HuH-7.5 (cell line): ENCODE results near the gene SPESP1.
"Not testable (repeated sequence)": the region's sequence is repeated elsewhere in the genome, so short reads cannot be mapped to it uniquely, and the experiment has no call there.

ENCODE experiments used
- DNase-seq: peaks from one replicate; pipeline ENCODE4 v3.0.0; 2011; ENCODE audit warnings: low spot score

Gene SPESP1

DNA sequence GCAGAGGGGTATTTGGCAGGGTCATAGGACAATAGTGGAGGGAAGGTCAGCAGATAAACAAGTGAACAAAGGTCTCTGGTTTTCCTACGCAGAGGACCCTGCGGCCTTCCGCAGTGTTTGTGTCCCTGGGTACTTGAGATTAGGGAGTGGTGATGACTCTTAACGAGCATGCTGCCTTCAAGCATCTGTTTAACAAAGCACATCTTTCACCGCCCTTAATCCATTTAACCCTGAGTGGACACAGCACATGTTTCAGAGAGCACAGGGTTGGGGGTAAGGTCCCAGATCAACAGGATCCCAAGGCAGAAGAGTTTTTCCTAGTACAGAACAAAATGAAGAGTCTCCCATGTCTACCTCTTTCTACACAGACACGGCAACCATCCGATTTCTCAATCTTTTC lies 33.4 kb downstream of the SPESP1 start:
- not testable (repeated sequence) for DNase-seq

DNA sequence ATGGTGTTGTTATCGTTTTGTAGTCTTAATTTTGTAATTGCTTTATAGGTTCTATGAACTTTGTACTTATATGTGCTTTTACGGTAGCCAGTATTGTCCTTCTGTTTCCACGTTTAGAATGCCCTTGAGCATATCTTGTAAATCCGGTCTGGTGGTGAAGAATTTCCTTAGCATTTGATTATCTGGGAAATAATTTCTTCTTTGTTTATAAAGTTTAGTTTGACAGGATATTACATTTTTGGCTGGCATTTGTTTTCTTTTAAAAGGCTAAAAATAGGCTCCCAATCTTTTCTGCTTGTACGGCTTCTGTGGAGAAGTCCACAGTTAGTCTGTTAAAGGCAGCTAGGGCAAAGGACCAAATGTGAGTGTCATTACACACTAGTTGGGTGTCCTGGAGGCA lies 36.7 kb downstream of the SPESP1 start:
- no peak for DNase-seq

GRCh38 chr15:68967948-68968347 lies 37.6 kb downstream of the SPESP1 start:
- no peak for DNase-seq

DNA sequence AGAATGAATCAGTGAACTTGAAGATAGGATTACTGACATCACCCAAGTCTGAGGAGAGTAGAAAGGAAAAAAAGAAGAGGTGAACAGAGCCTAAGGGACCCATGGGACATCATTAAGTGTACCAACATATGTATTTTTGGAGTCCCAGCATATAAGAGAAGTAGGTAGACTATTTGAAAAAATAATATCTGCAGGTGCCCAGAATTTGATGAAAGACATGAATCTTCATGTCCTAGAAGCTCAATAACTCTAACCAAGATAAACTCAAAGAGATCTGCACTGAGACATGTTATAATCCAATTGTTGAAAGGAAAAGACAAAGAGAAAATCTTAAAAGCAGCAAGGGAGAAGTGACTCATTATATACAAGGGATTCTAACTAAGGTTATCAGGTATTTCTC lies 39.0 kb downstream of the SPESP1 start:
- DNase-seq = no peak

DNA sequence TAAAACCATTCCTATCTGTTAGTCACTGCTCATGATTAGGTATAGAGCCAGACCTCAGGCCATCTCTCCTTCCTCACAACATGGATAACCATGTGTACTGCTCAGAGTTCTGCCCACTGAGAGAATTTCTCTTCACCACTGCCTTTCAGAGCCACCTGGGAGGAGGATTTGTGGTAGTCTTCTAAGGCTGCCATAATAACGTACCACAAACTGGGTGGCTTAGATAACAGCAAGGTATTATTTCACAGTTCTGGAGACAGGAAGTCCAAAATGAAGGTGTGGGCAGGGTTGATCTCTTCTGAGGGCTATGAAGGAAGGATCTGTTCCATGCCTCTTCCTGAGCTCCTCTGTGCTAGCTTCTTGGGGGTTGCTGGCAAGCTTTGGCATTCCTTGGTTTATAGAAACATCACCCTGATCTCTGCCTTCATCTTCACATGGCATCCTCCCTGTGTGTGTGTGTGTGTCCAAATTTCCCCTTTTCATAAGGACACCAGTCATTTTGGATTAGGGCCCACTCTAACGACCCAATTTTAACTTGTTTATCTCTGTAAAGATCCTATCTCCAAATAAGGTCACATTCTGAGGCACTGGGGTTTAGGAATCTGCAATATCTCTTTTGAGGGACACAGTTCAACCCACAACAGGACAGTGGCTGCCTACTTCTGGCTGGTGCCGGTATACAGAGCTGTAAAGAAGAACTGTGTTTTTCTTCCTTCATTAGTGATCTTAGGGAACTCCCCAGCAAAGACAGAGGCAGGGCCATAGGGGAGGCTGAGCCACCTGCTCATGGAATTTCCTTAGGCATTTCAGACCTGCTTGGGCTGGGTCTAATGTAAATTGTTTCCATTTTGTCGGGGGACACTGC lies 42.1 kb downstream of the SPESP1 start:
- DNase-seq = no peak

- DNase-seq = not testable (repeated sequence)
These were observed 45.4 kb downstream of the SPESP1 start for GRCh38 chr15:68975651-68976160.

DNA sequence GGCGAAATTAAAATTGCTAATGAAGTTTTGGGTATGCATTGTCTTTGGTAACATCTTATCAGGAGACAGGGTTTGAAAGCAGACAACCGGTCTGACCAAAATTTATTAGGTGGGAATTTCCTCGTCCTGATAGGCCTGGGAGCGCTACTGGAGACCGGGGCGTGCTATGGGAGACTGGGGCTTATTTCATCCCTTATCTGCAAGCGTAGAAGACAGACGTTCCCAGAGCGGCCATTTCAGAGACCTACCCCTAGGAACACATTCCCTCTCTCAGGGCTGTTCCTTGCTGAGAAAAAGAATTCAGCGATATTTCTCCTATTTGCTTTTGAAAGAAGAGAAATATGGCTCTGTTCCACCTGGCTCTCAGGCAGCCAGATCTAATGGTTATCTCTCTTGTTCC lies 47.1 kb downstream of the SPESP1 start:
- DNase-seq = not testable (repeated sequence)

DNA sequence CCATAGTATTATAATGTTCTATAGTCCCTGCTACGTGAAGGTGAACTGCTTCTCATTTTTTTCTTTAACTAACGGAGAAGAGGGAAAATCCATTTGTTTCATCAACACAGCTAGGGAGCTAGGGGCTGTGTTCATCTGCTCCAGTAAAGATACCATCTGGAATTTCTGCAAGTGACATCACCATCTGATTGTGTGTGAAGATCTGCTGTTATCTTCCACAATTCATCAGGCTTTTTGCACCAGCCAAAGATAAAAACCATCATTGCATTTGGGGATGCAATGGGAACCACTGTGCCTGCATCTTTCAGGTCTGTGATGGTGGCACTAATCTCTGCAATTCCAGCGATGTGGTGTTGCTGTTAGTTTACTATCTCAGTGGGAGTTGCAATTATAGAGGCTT lies 48.7 kb downstream of the SPESP1 start:
- DNase-seq = no peak

GRCh38 chr15:68979816-68980215 lies 49.5 kb downstream of the SPESP1 start:
- no peak for DNase-seq

DNA sequence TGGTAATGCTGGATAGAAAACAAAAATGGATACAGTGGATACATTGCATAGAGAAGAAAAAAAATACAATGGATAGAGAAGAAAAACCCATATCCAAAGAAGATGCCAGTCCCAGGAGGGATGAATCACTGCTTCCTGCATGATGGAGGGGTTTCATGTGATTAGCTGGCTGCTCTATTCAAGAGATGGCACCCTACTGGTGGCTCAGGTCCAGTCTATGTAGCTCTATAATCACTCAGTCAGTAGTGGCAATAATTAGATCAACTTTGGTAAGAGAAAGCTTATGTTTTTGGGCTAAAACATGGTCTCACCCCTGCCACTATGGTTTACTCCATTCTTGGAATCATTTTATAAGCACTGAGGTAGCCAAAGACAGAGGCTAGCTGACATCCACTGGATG lies 50.5 kb downstream of the SPESP1 start:
- DNase-seq = no peak

DNA sequence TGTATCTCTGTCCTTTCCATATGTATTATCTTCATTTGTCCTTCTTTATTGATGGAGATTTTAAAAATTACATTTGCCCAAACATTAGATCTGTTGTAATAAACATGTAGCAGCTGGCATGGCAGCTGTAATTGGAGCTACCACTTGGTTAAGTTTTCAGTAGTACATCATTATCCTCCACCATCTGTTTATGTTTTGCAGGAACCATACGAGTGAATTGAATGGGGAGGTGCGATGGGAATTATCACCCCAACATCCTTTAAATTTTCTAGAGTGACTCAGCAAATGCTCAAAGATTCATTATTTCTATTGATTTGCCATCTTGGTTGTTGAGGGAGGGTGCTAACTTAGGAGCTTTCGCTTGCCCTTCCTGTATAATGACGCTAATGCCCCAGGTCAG lies 51.6 kb downstream of the SPESP1 start:
- no peak for DNase-seq

DNA sequence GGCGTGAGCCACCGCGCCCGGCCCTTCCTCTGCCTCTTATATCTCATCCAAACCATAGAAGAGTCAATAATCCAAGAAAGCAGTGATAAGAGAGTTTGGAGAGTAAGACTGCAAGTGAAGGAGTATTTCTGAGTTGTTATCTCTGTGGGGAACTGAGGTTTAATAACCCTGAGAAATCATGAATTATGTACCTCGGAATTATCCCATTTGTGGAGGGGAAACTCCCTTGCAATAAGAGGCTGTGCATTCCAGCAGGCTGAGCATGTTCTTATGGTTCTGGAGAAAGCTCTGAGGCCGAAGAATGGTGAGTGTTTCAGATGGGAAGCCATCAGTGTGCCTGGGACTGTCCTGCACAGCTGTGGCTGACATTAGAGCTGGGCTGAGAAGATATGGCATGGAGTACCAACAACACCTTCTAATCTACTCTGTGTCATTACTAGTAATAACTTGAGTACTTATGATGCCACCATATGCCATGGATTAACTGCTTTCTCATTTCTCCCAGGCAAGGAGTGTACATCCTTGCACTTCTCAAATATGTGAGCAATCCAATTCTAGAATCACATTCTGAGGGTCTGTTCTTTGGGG lies 52.7 kb downstream of the SPESP1 start:
- no peak for DNase-seq

DNA sequence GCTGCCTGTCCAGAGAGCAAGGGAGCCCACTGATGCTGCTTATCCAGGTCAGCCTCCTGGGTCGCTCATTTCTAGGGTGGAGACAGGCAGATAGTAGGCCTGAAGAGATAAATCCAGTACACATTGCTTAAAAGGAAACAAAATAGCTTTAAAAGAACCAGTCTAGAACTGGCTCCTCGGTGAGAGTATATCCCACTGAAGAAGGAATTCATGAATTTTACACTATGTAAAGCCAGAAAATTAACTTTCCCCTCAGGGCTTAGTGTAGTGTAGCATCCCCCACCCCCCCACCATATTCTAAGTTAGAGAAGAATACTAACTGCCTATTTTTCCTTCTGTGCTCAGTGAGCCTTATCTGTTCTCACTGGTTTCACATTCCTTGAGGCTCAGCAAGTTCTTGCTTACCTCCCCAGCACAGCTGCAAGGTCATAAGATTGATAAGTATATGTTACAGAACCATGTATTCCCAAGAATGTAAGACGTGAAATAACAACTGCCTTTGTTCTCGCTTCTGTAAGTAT lies 53.7 kb downstream of the SPESP1 start:
- no peak for DNase-seq

- no peak for DNase-seq
These were observed 54.3 kb downstream of the SPESP1 start for GRCh38 chr15:68984586-68984985.

DNA sequence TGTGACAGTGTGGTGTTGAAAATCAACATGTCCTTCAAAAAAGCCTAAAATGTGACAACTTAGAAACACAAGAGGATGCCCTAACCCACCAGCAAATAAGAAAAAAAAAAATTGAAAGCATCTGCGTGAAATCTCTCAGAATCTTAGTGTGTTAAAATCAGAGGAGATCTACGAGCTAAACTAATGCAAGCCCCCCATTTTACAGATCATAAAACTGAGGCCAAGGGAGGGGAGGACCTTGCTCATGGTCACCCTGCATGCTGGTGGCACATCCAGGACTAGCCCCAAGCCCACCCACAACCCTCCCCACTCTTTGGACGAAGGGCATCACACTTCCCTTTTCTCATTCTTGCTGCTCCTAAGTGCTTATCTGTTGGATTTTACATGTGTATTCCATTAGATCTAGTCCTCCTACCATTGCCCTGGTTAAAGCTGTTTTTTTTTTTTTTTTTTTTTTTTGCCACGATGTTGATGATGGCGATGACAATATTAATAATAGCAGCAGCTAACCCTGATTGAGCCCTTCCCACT lies 55.1 kb downstream of the SPESP1 start:
- DNase-seq = no peak

DNA sequence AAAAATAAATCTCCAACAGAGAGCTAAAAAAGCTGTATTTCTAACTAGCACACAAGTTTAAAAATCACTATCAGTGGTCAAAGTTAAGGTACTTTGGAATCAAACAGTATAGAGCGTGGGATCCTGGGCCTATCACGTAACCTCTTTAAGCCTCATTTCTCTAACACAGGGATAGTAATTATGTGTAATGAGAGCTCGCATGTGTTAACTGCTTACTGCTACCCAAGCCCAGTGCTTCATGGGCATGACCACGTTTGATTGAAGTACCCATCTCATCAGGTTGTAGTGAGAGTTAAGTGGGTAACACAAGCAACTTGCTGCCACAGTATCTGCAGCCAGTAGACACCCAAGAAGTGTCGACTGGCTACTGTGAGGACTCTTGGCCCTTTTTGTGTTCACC lies 56.0 kb downstream of the SPESP1 start:
- DNase-seq = no peak

DNA sequence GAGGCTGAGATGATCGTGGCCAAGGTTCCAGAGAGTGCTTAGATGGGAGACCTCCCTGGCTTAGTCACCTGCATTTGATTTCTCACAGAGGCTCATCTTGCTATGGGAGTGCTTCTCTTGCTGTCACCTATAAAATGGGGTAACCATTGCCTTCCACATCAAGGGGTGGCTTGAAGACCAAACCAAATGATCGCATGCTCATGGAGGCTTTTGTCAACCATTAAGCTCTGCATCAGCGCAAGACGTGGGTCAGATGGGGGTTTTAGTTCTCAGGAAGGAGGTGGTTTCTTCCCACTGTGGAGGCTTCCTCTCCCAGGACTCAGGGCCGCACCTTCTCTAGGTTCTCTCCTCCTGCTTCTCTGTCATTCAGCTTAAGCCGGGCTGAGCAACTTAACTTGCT lies 56.8 kb downstream of the SPESP1 start:
- DNase-seq = no peak

DNA sequence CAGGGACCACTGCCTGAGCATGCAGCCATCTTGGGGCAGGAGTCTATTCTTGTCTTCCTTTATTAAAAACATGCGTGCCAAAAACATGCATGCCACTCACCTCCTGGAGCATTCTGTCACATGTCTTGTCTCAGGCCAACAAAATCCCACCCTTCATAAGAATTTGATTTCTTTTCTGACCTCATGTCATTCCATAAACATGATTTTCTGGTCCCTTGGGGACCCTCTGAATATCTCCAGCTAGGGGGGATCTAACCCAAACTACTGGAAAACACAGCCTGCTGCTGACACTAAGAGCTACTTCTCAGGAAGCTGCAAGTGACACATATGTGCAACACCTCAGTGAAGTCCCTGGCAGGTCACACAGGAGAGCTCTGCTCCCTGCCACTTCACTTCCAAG lies 57.4 kb downstream of the SPESP1 start:
- no peak for DNase-seq

DNA sequence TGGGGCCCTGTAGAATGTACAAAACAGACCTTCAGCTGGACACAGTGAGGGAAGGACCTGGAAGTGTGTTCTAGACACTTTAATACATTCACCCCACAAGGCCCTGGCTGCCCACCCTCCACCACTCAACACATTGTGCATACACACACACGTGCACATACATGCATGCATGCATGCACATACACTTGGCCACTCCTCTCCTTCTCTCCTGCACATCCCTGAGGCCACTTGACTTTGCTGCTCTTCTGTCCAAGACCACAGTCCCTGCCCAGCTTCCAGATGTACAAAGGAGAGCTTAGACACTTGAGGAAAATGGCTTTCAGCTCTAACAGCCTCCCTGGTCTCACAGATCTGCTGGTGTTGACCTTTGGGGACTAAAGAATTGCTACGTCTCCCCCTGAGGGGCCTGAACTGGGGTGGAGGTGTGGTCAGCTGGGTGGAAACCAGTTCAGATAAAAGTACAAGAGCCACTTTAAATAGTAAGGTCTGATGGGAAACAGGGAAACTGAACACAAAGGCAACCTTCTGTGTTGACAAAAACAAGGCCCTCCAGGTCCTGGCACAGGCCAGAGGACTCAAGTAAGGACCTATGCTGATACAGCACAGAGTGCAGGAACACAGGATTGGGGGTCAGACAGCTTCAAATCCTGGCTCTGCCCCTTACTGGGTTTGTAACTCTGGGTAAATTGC lies 59.4 kb downstream of the SPESP1 start:
- no peak for DNase-seq

DNA sequence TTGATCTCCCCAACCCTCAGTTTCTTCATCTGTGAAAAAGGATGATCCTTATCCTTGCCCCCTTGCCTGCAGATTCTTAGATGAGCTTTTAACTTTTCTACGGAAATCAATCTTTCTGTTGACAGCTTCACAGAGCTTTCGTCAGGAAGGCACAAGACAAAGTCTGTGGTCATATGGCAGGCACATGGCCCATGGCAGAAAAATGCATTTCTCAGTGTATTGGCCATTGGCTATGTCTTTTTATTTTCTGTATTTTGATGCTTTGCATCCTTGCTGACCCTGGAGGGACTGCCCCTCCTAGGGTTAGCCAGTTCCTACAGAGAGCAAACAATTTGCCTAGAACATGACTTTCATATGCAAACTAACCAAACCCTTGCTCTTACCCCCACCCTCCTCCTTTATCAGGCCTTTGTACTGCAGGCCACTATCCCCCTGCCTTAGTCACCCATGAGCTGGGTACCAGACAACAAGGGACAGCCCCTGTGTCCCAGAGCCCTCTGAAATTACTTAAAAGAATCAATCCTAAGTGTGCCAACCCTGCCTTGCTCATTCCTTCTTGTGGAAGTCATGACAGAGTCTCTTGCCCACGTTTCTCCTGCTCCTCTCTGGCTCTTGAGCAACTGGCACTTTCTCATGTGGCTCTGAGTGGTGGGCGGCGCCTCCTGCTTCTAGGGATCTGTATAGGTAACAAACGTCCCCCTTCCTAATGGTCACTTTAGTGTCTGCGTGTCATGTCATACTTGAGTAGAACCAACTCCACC lies 60.1 kb downstream of the SPESP1 start:
- DNase-seq = no peak

DNA sequence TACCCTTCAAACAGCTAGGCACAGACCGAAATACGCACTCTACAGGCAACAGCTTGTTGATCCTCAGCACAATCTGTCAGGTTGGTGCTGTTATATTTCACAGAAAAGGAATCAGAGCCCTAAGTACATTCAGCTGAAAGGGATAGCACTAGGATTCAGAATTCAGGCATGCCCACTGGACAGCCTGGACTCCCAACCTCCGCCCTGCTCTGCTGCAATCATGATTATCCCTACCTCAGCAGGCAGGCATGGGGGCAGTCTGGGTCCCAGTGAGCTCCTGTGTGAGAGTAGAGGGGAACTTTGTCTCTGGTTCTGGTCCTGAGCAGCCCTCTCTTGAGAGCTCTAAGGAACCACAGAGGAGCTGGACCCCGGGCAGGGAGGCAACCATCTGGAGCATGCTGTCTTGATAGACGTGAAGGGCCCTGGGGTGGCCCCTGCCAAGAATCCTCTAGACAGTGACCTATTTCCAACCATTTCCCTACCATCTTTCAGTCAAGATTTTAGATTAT lies 60.7 kb downstream of the SPESP1 start:
- no peak for DNase-seq

DNA sequence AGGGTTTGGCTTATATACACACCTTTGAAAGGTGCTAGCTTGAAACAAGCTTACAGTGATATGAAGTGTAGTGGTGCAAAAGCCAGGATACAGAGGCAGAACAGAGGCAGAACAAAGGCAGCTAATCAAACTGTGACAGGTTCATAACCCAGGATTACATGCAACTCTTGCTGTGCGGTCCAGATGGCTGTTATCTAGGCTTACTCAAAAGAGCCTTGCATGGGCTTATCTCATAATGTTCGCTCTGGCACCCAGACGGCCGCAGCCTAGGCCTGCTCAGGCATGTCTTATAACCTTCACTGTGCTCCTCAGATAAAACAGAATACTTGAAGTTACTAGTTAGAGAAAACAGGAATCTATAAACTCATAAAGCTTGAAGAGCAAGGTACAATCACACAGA lies 61.4 kb downstream of the SPESP1 start:
- no peak for DNase-seq
